ENCODE data around the gene FAM237B.
A peak's percentile ranks its signal among the peaks of the same experiment; 100 is the strongest.

DNA sequence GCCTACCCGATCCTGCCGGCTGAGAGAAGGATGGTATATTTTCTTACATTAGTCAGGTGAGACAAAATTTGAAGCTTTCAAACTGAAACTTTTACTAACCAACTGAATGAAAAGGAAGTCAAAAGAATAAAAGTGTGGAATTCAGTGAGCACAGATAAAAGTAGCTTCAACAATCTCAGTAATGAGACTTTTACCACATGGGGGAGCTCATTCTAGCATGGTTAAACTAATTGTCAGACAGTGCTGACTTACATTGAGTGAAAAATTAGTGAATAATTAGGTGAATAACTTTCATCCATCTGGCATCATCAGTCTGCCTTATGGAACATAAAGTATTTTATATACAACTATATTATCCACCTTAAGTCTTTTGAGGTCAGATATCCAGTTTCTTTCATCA is 8.4 kb downstream of the FAM237B start:
- TF ChIP-seq CTCF (conservative IDR thresholded peaks at IDR 0.05 in 1 of 2, IDR thresholded peaks at IDR 0.05 in 1 of 2; ENCODE audit: extremely low read depth in 1 of 2, insufficient read depth in 1 of 2, low read depth in 1 of 2, low read length in 2 of 2) (peak; percentile 34 to 51), EZH2 (IDR thresholded peaks at IDR 0.05; ENCODE audit: borderline replicate concordance, low read length) (no peak)

Data from mammary epithelial cell (primary cell).